HTR-8/SVneo (cell line): ENCODE measurements around the gene ATP6V1E1.

Experiments
- DNase-seq: peaks from one replicate; pipeline ENCODE4 v3.0.0; 2011; ENCODE audit warnings: low spot score, mixed read lengths; ENCODE audit not compliant: insufficient read length
- FAIRE-seq: peaks from 2 replicates; lab custom pipeline; 2011; peaks lifted over from hg19 to GRCh38; lab: Jason Lieb, UNC

The ATP6V1E1 gene

GRCh38 chr22:17552737-17553136, 75.8 kb downstream of the ATP6V1E1 start:
- no peak for DNase-seq
- no peak for FAIRE-seq

- FAIRE-seq (no peak), DNase-seq (no peak)
Measured at GRCh38 chr22:17549655-17550054, 78.9 kb downstream of the ATP6V1E1 start.

GRCh38 chr22:17549183-17549582, 79.4 kb downstream of the ATP6V1E1 start:
- no peak for DNase-seq
- FAIRE-seq, result no peak

DNA sequence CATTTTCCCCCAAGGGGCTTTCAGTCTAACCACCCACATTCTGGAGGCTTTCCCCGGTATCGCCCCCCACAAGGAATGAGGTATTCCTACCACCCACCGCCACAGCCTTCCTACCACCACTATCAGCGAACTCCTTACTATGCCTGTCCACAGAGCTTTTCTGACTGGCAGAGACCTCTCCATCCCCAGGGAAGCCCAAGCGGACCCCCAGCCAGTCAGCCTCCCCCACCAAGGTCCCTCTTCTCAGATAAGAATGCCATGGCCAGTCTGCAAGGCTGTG, 79.9 kb downstream of the ATP6V1E1 start:
- no peak for DNase-seq
- FAIRE-seq, result no peak

DNA sequence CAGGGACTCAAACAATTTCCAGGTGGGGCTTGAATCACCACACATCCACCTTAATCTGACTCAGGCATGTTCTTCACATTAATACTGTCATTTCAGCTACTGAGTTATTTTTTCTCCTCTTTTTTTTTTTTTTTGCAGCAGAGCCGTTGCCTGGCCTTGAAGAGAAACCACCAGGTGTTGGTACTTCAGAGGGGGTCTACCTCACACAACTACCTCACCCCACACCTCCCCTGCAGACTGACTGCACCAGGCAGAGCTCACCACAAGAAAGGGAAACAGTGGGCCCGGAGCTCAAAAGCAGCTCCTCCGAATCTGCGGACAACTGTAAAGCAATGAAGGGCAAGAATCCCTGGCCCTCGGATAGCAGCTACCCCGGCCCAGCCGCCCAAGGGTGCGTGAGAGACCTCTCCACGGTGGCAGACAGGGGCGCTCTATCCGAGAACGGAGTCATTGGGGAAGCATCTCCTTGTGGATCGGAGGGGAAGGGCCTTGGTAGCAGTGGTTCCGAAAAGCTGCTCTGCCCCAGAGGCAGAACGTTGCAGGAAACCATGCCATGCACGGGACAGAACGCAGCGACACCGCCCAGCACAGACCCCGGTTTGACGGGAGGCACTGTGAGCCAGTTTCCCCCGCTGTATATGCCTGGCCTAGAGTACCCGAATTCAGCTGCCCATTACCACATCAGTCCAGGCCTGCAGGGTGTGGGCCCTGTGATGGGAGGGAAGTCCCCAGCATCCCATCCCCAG, 80.4 kb downstream of the ATP6V1E1 start:
- DNase-seq (no peak), FAIRE-seq (no peak)

DNA sequence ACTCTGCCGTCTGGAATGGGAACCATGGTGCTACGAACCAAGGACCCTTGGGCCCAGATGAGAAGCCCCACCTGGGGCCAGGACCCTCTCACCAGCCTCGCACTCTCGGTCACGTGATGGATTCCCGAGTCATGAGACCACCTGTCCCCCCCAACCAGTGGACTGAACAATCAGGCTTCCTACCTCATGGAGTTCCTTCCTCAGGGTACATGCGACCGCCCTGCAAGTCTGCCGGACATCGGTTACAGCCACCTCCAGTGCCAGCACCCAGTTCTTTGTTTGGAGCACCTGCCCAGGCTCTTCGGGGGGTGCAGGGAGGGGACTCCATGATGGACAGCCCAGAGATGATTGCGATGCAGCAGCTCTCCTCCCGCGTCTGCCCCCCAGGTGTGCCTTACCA, 86.1 kb downstream of the ATP6V1E1 start:
- FAIRE-seq, result no peak
- no peak for DNase-seq
